Fibroblast of lung (primary cell): ENCODE data around the gene PLA2G1B. TPM values are rescaled to one million over a fixed set of nuclear protein-coding genes. Genes with fewer than 3 reads are reported as not detected.

Source experiments
- DNase-seq, 2 donors: peaks; one replicate each; pipeline versions ENCODE4 v3.0.0 to v3.0.0-alpha.2; 2010; ENCODE audit warnings: low read depth in 2 of 2
- H2AFZ ChIP-seq: 2 replicates; pipeline ENCODE4 v1.5.1; 2012; ENCODE audit warnings: low read length, control low read depth, inconsistent platforms
- H3K27ac ChIP-seq: 2 replicates; pipeline ENCODE4 v1.5.1; 2011; ENCODE audit warnings: low read length, control low read depth; ENCODE audit not compliant: insufficient read depth
- H3K27me3 ChIP-seq: 2 replicates; pipeline ENCODE4 v1.5.1; 2011; ENCODE audit warnings: mild to moderate bottlenecking, low read length; ENCODE audit not compliant: control insufficient read depth, insufficient read depth
- H3K36me3 ChIP-seq: 2 replicates; pipeline ENCODE4 v1.5.1; 2011; ENCODE audit warnings: low read length; ENCODE audit not compliant: control insufficient read depth, insufficient read depth
- H3K4me1 ChIP-seq: 2 replicates; pipeline ENCODE4 v1.5.1; 2011; ENCODE audit warnings: low read length; ENCODE audit not compliant: control insufficient read depth, insufficient read depth; ENCODE audit errors: extremely low read depth
- H3K4me2 ChIP-seq: 2 replicates; pipeline ENCODE4 v1.5.1; 2011; ENCODE audit warnings: low read length, control low read depth; ENCODE audit not compliant: insufficient read depth; ENCODE audit errors: extremely low read depth
- H3K4me3 ChIP-seq, 4 experiments: fragments of 200-600 bp in 1 of 4; sonication (generic) in 1 of 4; replicated peaks in 1 of 4; 2 replicates each; pipeline ENCODE4 v1.5.1; 2011 to 2016; ENCODE audit warnings: low read length in 4 of 4, low read depth in 3 of 4, mild to moderate bottlenecking in 3 of 4, control low read depth in 2 of 4, inconsistent platforms in 1 of 4, mixed read lengths in 1 of 4; ENCODE audit not compliant: insufficient read depth in 1 of 4; ENCODE audit errors: control extremely low read depth in 1 of 4
- H3K79me2 ChIP-seq: 2 replicates; pipeline ENCODE4 v1.5.1; 2012; ENCODE audit warnings: mild to moderate bottlenecking, low read length, inconsistent platforms; ENCODE audit not compliant: control insufficient read depth, insufficient read depth
- H3K9ac ChIP-seq: 2 replicates; pipeline ENCODE4 v1.5.1; 2011; ENCODE audit warnings: mild to moderate bottlenecking, low read length, control low read depth; ENCODE audit not compliant: insufficient read depth
- H3K9me3 ChIP-seq: 2 replicates; pipeline ENCODE4 v1.5.1; 2012; ENCODE audit warnings: low read depth, low read length; ENCODE audit not compliant: control insufficient read depth, insufficient read depth
- H4K20me1 ChIP-seq: 2 replicates; pipeline ENCODE4 v1.5.1; 2011; ENCODE audit warnings: low read length; ENCODE audit not compliant: control insufficient read depth, insufficient read depth; ENCODE audit errors: extremely low read depth
- EZH2 ChIP-seq: IDR thresholded peaks from 2 replicates; pipeline ENCODE4 v1.5.1; 2012; ENCODE audit warnings: low read length, control low read depth, mild to moderate bottlenecking; ENCODE audit errors: missing control alignments
- polyA plus RNA-seq, 2 donors: library from polyadenylated mRNA; depleted of rRNA in 1 of 2; stranded (reverse) in 1 of 2; unstranded in 1 of 2; fragments of >200 nt; gene quantifications; 2 replicates each; pipeline ENCODE4 v1.2.1, GENCODE V29; 2011 to 2012; ENCODE audit warnings: missing spikeins in 1 of 2
- total RNA-seq: library from RNA; depleted of rRNA; stranded (reverse); fragments of >200 nt; gene quantifications from 2 replicates; pipeline ENCODE4 v1.2.1, GENCODE V29; 2014
- TF ChIP-seq, protein P1 (sequence below), 2 donors: IDR thresholded peaks in 1 of 2; conservative IDR thresholded peaks in 1 of 2; 1 replicate in 1 of 2; 2 replicates in 1 of 2; pipeline ENCODE4 v1.5.1; 2011 to 2012; ENCODE audit warnings: low read length in 2 of 2, control low read depth in 1 of 2, inconsistent platforms in 1 of 2, low read depth in 1 of 2, mild to moderate bottlenecking in 1 of 2

The PLA2G1B gene
- total and polyA plus RNA-seq, 2 donors (not counting 1 experiment from before 2014, with no cell fraction given) = 0.20 TPM; not detected in 1

DNA sequence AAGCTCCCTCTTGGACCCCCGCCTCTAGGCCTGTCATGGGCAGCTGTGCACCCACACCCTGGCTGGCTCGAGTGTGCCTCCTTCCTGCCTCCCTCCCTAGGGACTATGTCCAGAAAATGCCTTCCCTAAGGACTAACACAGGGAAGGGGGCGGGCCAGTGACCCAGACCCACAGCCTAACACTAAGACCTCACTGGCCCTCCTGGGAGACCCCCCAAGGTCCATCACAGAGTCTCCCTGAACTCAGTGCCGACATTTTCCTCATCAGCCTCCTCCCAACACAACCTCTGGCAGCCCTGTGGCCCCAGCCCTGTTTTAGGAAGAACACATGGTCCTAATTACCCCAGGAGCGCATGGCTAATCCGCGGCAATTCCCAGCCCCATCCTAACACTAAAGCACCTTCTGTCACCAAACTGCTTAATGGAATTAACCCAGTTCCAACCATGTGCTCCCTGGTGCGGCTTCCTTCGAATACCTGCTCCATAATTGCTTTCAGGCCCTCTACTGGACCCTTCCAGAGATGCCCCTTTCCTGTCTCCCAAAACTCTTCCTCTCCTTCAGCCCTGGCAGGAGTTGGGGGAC, 35.8 kb upstream of the PLA2G1B start:
- H2AFZ ChIP-seq = no peak overlapping the region
- TF ChIP-seq, protein P1, sequence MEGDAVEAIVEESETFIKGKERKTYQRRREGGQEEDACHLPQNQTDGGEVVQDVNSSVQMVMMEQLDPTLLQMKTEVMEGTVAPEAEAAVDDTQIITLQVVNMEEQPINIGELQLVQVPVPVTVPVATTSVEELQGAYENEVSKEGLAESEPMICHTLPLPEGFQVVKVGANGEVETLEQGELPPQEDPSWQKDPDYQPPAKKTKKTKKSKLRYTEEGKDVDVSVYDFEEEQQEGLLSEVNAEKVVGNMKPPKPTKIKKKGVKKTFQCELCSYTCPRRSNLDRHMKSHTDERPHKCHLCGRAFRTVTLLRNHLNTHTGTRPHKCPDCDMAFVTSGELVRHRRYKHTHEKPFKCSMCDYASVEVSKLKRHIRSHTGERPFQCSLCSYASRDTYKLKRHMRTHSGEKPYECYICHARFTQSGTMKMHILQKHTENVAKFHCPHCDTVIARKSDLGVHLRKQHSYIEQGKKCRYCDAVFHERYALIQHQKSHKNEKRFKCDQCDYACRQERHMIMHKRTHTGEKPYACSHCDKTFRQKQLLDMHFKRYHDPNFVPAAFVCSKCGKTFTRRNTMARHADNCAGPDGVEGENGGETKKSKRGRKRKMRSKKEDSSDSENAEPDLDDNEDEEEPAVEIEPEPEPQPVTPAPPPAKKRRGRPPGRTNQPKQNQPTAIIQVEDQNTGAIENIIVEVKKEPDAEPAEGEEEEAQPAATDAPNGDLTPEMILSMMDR (conservative IDR thresholded peaks at IDR 0.05 in 1 of 2, IDR thresholded peaks at IDR 0.05 in 1 of 2; ENCODE audit: low read depth in 1 of 2, low read length in 2 of 2) = no peak
- H3K36me3 ChIP-seq = no peaks in the 10 kb centered on the region
- no peak overlapping the region for H3K9ac ChIP-seq
- H3K9me3 ChIP-seq = no peaks in the 10 kb centered on the region
- H3K4me2 ChIP-seq = no peak overlapping the region
- H3K4me1 ChIP-seq = no peaks in the 10 kb centered on the region
- H3K79me2 ChIP-seq = no peaks in the 10 kb centered on the region
- peaks cover 19% of the 10 kb centered on the region for H3K27me3 ChIP-seq
- DNase-seq = no peak
- no peaks in the 10 kb centered on the region for H4K20me1 ChIP-seq
- H3K4me3 ChIP-seq = no peak overlapping the region
- no peak overlapping the region for H3K27ac ChIP-seq

DNA sequence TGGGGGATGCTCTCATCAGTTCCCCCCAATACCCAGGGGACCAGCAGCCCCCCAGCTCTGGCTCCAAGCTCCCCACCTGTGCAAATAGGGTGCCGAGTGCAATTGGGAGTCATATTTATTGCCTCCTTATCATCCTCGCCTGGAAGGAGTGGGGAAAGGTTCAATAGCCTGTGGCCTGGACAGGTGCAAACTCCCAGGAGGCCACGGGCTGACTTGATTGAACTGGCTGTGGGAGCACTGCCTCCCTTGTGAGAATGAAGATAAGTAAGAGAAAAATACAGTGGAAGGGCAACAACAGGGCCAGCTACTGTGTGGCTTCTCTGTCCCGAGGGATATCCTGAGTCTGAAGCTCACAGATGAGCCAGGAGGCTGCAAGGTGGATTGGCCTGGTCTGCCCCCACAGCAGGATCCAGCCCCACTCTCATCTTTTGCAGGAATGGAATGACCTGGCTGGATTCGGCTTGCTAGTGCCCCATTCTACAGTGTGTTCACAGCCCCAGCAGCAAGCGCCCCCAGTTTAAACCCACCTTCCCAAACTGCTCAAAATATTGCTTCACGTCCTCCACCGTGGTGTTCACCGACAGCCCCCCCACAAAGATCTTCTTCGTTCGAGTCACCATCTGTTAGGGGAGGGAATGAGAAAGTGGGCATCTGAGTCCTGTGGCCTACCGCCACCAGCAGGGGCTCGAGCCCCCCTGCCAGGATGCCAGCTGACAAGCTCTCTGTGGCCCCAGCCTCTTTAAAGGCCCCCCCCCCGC, 35.1 kb upstream of the PLA2G1B start:
- TF ChIP-seq, protein P1 (conservative IDR thresholded peaks at IDR 0.05 in 1 of 2, IDR thresholded peaks at IDR 0.05 in 1 of 2; ENCODE audit: low read depth in 1 of 2, low read length in 2 of 2) = no peak
- no peak for TF ChIP-seq EZH2
- no peak for DNase-seq
- no peaks in the 10 kb centered on the region for H3K36me3 ChIP-seq
- H3K4me3 ChIP-seq = no peak overlapping the region
- H3K4me1 ChIP-seq = no peaks in the 10 kb centered on the region
- no peaks in the 10 kb centered on the region for H4K20me1 ChIP-seq
- H2AFZ ChIP-seq = no peak overlapping the region
- H3K79me2 ChIP-seq = no peaks in the 10 kb centered on the region
- H3K9ac ChIP-seq = no peak overlapping the region
- H3K27ac ChIP-seq = no peak overlapping the region
- peaks cover 17% of the 10 kb centered on the region for H3K27me3 ChIP-seq
- H3K4me2 ChIP-seq = no peak overlapping the region
- H3K9me3 ChIP-seq = no peaks in the 10 kb centered on the region

DNA sequence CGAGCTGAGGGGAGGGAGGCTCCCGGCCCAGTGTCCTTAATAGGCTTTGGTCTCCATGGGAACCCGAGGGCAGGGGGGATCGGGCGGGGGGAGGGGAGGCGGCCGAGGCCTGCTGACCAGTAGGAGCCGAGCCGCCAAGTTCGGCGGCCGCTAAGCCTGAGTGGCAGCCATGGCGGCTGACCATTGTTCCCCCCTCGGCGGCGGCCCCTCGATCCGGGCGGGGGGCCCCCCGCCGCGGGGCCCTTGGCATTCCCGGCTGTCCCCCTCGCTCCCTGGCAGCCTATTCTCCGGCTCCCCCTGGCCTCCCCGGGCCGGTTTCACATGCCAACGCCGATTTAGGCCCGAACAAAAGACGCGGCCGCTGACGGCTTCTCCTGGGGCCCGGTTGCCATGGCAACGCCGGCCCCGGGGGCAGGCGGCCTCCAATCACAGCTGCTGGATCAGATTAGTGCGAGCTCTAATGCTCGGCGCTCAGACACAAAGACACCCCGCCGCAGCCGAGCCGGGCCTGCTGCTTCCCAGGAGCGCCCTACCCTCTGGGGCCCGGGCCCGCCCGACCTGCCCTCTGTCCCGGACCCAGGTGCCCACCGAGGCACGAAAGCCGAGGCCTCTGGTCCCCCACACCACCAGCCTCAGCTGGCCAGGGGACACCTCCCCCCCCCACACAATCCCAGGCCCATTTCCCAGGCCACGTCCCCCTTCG, 34.1 kb upstream of the PLA2G1B start:
- Histone ChIP-seq H3K9ac (peak overlapping the region; percentile 59), H3K4me3 (peak overlapping the region in 3 of 4 experiments; percentile 10 to 44 (median 16)), H4K20me1 (no peaks in the 10 kb centered on the region), H2AFZ (peak overlapping the region; percentile 49), H3K27me3 (peaks cover 7% of the 10 kb centered on the region), H3K79me2 (no peaks in the 10 kb centered on the region), H3K4me2 (peak overlapping the region; percentile 51), H3K27ac (no peak overlapping the region), H3K4me1 (no peaks in the 10 kb centered on the region), H3K36me3 (no peaks in the 10 kb centered on the region), H3K9me3 (no peaks in the 10 kb centered on the region)
- TF ChIP-seq EZH2 = no peak
- TF ChIP-seq, protein P1 (conservative IDR thresholded peaks at IDR 0.05 in 1 of 2, IDR thresholded peaks at IDR 0.05 in 1 of 2; ENCODE audit: low read depth in 1 of 2, low read length in 2 of 2) = no peak
- peak; percentile 74 to 85 for DNase-seq
